Tibial nerve (tissue), 4 donors: Measurements from ENCODE around the gene RBP2.

Source experiments
- EP300 ChIP-seq, 2 donors: sonication (generic); formaldehyde crosslinking; IDR thresholded peaks; one replicate each; pipeline ENCODE4 v1.6.1; 2017; ENCODE audit warnings: antibody characterized with exemption in 2 of 2, mild to moderate bottlenecking in 1 of 2
- TF ChIP-seq, protein P1 (sequence below), 5 experiments: fragments of 200-600 bp in 3 of 5; fragments of 450-650 bp in 2 of 5; sonication (generic) in 3 of 5; IDR thresholded peaks; one replicate each; pipeline ENCODE4 v1.5.1; 2016 to 2019; ENCODE audit warnings: antibody characterized with exemption in 5 of 5, mild to moderate bottlenecking in 3 of 5, moderate library complexity in 2 of 5

DNA sequence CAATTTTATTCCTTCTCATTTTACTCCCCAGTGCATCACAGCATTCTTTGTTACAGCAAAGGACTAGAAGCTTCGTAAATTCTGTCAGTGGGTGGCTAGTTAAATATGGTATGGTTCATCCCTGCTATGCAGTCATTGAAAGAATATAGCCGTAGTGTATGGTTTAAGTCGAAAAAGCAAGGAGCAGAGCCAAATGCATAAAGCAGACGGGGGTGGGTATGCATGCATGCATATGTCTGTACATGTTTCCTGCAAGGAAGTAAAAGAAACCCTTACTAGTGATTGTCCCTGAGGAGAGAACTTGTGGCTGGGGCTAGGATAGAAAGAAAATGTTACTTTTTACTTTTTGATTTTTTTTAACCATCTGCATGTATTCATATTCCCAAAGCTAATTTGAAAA, 19.9 kb downstream of the RBP2 start:
- TF ChIP-seq, protein P1, sequence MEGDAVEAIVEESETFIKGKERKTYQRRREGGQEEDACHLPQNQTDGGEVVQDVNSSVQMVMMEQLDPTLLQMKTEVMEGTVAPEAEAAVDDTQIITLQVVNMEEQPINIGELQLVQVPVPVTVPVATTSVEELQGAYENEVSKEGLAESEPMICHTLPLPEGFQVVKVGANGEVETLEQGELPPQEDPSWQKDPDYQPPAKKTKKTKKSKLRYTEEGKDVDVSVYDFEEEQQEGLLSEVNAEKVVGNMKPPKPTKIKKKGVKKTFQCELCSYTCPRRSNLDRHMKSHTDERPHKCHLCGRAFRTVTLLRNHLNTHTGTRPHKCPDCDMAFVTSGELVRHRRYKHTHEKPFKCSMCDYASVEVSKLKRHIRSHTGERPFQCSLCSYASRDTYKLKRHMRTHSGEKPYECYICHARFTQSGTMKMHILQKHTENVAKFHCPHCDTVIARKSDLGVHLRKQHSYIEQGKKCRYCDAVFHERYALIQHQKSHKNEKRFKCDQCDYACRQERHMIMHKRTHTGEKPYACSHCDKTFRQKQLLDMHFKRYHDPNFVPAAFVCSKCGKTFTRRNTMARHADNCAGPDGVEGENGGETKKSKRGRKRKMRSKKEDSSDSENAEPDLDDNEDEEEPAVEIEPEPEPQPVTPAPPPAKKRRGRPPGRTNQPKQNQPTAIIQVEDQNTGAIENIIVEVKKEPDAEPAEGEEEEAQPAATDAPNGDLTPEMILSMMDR (IDR thresholded peaks at IDR 0.05), result no peak
- TF ChIP-seq EP300 (IDR thresholded peaks at IDR 0.05), result no peak
